ENCODE results near the gene TIMP2.

The TIMP2 gene

GRCh38 chr17:78962345-78962983, 37.3 kb upstream of the TIMP2 start:
- no peak for TF ChIP-seq CTCF (IDR thresholded peaks at IDR 0.05; ENCODE audit: borderline replicate concordance, insufficient read depth, low read depth, low read length)
- no peak overlapping the region for H3K4me3 ChIP-seq (ENCODE audit: low read depth, low read length)

- TF ChIP-seq CTCF (IDR thresholded peaks at IDR 0.05; ENCODE audit: borderline replicate concordance, insufficient read depth, low read depth, low read length) = no peak
- H3K4me3 ChIP-seq (ENCODE audit: low read depth, low read length) = no peak overlapping the region
These were observed 36.4 kb upstream of the TIMP2 start for GRCh38 chr17:78961571-78961970.

- no peak overlapping the region for H3K4me3 ChIP-seq (ENCODE audit: low read depth, low read length)
- TF ChIP-seq CTCF (IDR thresholded peaks at IDR 0.05; ENCODE audit: borderline replicate concordance, insufficient read depth, low read depth, low read length) = no peak
These were observed 35.7 kb upstream of the TIMP2 start for GRCh38 chr17:78960928-78961327.

- no peak for TF ChIP-seq CTCF (IDR thresholded peaks at IDR 0.05; ENCODE audit: borderline replicate concordance, insufficient read depth, low read depth, low read length)
- H3K4me3 ChIP-seq (ENCODE audit: low read depth, low read length) = no peak overlapping the region
These were observed 34.6 kb upstream of the TIMP2 start for GRCh38 chr17:78959803-78960202.

GRCh38 chr17:78958641-78959127, 33.5 kb upstream of the TIMP2 start:
- no peak for TF ChIP-seq CTCF (IDR thresholded peaks at IDR 0.05; ENCODE audit: borderline replicate concordance, insufficient read depth, low read depth, low read length)
- H3K4me3 ChIP-seq (ENCODE audit: low read depth, low read length) = no peak overlapping the region

GRCh38 chr17:78957128-78957527, 31.9 kb upstream of the TIMP2 start:
- no peak for TF ChIP-seq CTCF (IDR thresholded peaks at IDR 0.05; ENCODE audit: borderline replicate concordance, insufficient read depth, low read depth, low read length)
- no peak overlapping the region for H3K4me3 ChIP-seq (ENCODE audit: low read depth, low read length)

GRCh38 chr17:78956254-78956653, 31.1 kb upstream of the TIMP2 start:
- no peak for TF ChIP-seq CTCF (IDR thresholded peaks at IDR 0.05; ENCODE audit: borderline replicate concordance, insufficient read depth, low read depth, low read length)
- H3K4me3 ChIP-seq (ENCODE audit: low read depth, low read length) = no peak overlapping the region

Data from GM12875 (cell line).